ENCODE results near the gene RMRP. TPM values are rescaled to one million over a fixed set of nuclear protein-coding genes. Genes with fewer than 3 reads are reported as not detected.

RMRP gene
- total RNA-seq, 1 donor from 2014 or later = 35,708 TPM

- Mint-ChIP-seq H3K9me3 (ENCODE audit: unreplicated experiment) (no peaks in the 10 kb centered on the region), H3K4me3 (ENCODE audit: unreplicated experiment) (no peak overlapping the region), H3K4me1 (ENCODE audit: low read depth, unreplicated experiment) (no peaks in the 10 kb centered on the region), H3K27ac (ENCODE audit: unreplicated experiment) (no peak overlapping the region), H3K27me3 (ENCODE audit: unreplicated experiment) (no peaks in the 10 kb centered on the region), H3K36me3 (ENCODE audit: unreplicated experiment) (no peaks in the 10 kb centered on the region)
- TF ChIP-seq CTCF (IDR thresholded peaks at IDR 0.05; ENCODE audit: partially characterized antibody, unreplicated experiment) = no peak
- DNase-seq = no peak
Measured at GRCh38 chr9:35629597-35629996, 28.2 kb downstream of the RMRP start.

- Mint-ChIP-seq H3K9me3 (ENCODE audit: unreplicated experiment) (no peaks in the 10 kb centered on the region), H3K4me1 (ENCODE audit: low read depth, unreplicated experiment) (no peaks in the 10 kb centered on the region), H3K27me3 (ENCODE audit: unreplicated experiment) (no peaks in the 10 kb centered on the region), H3K4me3 (ENCODE audit: unreplicated experiment) (no peak overlapping the region), H3K36me3 (ENCODE audit: unreplicated experiment) (no peaks in the 10 kb centered on the region), H3K27ac (ENCODE audit: unreplicated experiment) (no peak overlapping the region)
- TF ChIP-seq CTCF (IDR thresholded peaks at IDR 0.05; ENCODE audit: partially characterized antibody, unreplicated experiment) = no peak
- DNase-seq = no peak
Measured at GRCh38 chr9:35628389-35628991, 29.3 kb downstream of the RMRP start.

GRCh38 chr9:35627575-35627974, 30.2 kb downstream of the RMRP start:
- Mint-ChIP-seq H3K4me1 (ENCODE audit: low read depth, unreplicated experiment) (no peaks in the 10 kb centered on the region), H3K9me3 (ENCODE audit: unreplicated experiment) (no peaks in the 10 kb centered on the region), H3K27ac (ENCODE audit: unreplicated experiment) (no peak overlapping the region), H3K4me3 (ENCODE audit: unreplicated experiment) (no peak overlapping the region), H3K36me3 (ENCODE audit: unreplicated experiment) (no peaks in the 10 kb centered on the region), H3K27me3 (ENCODE audit: unreplicated experiment) (no peaks in the 10 kb centered on the region)
- DNase-seq = no peak
- TF ChIP-seq CTCF (IDR thresholded peaks at IDR 0.05; ENCODE audit: partially characterized antibody, unreplicated experiment) = no peak

- H3K27ac Mint-ChIP-seq (ENCODE audit: unreplicated experiment) = peak overlapping the region; percentile 12
- peaks cover 17% of the 10 kb centered on the region for H3K27me3 Mint-ChIP-seq (ENCODE audit: unreplicated experiment)
- peaks cover 8% of the 10 kb centered on the region for H3K36me3 Mint-ChIP-seq (ENCODE audit: unreplicated experiment)
- peaks cover 6% of the 10 kb centered on the region for H3K4me1 Mint-ChIP-seq (ENCODE audit: low read depth, unreplicated experiment)
- no peak for TF ChIP-seq CTCF (IDR thresholded peaks at IDR 0.05; ENCODE audit: partially characterized antibody, unreplicated experiment)
- peaks cover 4% of the 10 kb centered on the region for H3K9me3 Mint-ChIP-seq (ENCODE audit: unreplicated experiment)
- H3K4me3 Mint-ChIP-seq (ENCODE audit: unreplicated experiment) = no peak overlapping the region
- DNase-seq = no peak
Measured at GRCh38 chr9:35619800-35620158, 38.0 kb downstream of the RMRP start.

GRCh38 chr9:35618854-35619799, 38.7 kb downstream of the RMRP start:
- Mint-ChIP-seq H3K36me3 (ENCODE audit: unreplicated experiment) (peaks cover 8% of the 10 kb centered on the region), H3K27me3 (ENCODE audit: unreplicated experiment) (peaks cover 20% of the 10 kb centered on the region), H3K4me3 (ENCODE audit: unreplicated experiment) (no peak overlapping the region), H3K9me3 (ENCODE audit: unreplicated experiment) (peaks cover 4% of the 10 kb centered on the region), H3K27ac (ENCODE audit: unreplicated experiment) (no peak overlapping the region), H3K4me1 (ENCODE audit: low read depth, unreplicated experiment) (peaks cover 6% of the 10 kb centered on the region)
- no peak for TF ChIP-seq CTCF (IDR thresholded peaks at IDR 0.05; ENCODE audit: partially characterized antibody, unreplicated experiment)
- DNase-seq = no peak

Measured in glutamatergic neuron (in vitro differentiated cells).